Mononuclear cell (primary cell): ENCODE data around the gene PGC. TPM values are rescaled to one million over a fixed set of nuclear protein-coding genes. Genes with fewer than 3 reads are reported as not detected.

Experiments used
- H3K27me3 ChIP-seq: 2 replicates; pipeline ENCODE4 v1.6.0; 2011; ENCODE audit warnings: low read length, control low read depth; ENCODE audit not compliant: insufficient read depth
- H3K4me1 ChIP-seq: 2 replicates; pipeline ENCODE4 v1.5.1; 2011; ENCODE audit warnings: mild to moderate bottlenecking, low read length, control low read depth; ENCODE audit not compliant: insufficient read depth
- H3K4me3 ChIP-seq: 2 replicates; pipeline ENCODE4 v1.5.1; 2011; ENCODE audit warnings: mild to moderate bottlenecking, low read length, moderate library complexity
- H3K9me3 ChIP-seq: 2 replicates; pipeline ENCODE4 v1.5.1; 2011; ENCODE audit warnings: low read depth, mild to moderate bottlenecking, control low read depth, low read length
- total RNA-seq: library from RNA; depleted of rRNA; stranded (reverse); fragments of >200 nt; gene quantifications from one replicate; pipeline ENCODE4 v1.2.3, GENCODE V29; 2012

The PGC gene
- 0.10 TPM for total RNA-seq

GRCh38 chr6:41747256-41748101 lies at the start of gene PGC:
Gene PGC (minus strand): TSS chr6:41747397. CDS start chr6:41747334, 63 bp downstream.
- Histone ChIP-seq H3K4me3 (no peak within 1 kb of the TSS), H3K9me3 (no peaks in the 10 kb centered on the region), H3K4me1 (no peaks in the 10 kb centered on the region), H3K27me3 (no peaks in the 10 kb centered on the region)

- Histone ChIP-seq H3K4me3 (no peak overlapping the region), H3K9me3 (no peaks in the 10 kb centered on the region), H3K27me3 (no peaks in the 10 kb centered on the region), H3K4me1 (no peaks in the 10 kb centered on the region)
Measured at GRCh38 chr6:41796474-41796873, 49.3 kb upstream of the PGC start.

GRCh38 chr6:41791984-41792383 lies 44.8 kb upstream of the PGC start:
- Histone ChIP-seq H3K27me3 (no peaks in the 10 kb centered on the region), H3K9me3 (no peaks in the 10 kb centered on the region), H3K4me3 (no peak overlapping the region), H3K4me1 (peaks cover 11% of the 10 kb centered on the region)

- Histone ChIP-seq H3K4me1 (peaks cover 12% of the 10 kb centered on the region), H3K9me3 (no peaks in the 10 kb centered on the region), H3K4me3 (no peak overlapping the region), H3K27me3 (no peaks in the 10 kb centered on the region)
Measured at GRCh38 chr6:41791305-41791704, 44.1 kb upstream of the PGC start.

- Histone ChIP-seq H3K9me3 (no peaks in the 10 kb centered on the region), H3K4me1 (peaks cover 25% of the 10 kb centered on the region), H3K4me3 (no peak overlapping the region), H3K27me3 (no peaks in the 10 kb centered on the region)
Measured at GRCh38 chr6:41790045-41790444, 42.8 kb upstream of the PGC start.

GRCh38 chr6:41789390-41789724 lies 42.2 kb upstream of the PGC start:
- no peaks in the 10 kb centered on the region for H3K27me3 ChIP-seq
- H3K9me3 ChIP-seq, result no peaks in the 10 kb centered on the region
- H3K4me3 ChIP-seq, result no peak overlapping the region
- H3K4me1 ChIP-seq, result peaks cover 32% of the 10 kb centered on the region

- no peaks in the 10 kb centered on the region for H3K9me3 ChIP-seq
- H3K4me3 ChIP-seq, result peak within 1 kb of the TSS; percentile 85
- no peaks in the 10 kb centered on the region for H3K27me3 ChIP-seq
- peaks cover 39% of the 10 kb centered on the region for H3K4me1 ChIP-seq
Measured at GRCh38 chr6:41787219-41787917, 40.2 kb upstream of the PGC start, which contains the start of gene TOMM6. Gene TOMM6 (plus strand): TSS chr6:41787694. CDS start chr6:41787698, 4 bp downstream.

GRCh38 chr6:41786451-41787218 lies 39.4 kb upstream of the PGC start:
- H3K27me3 ChIP-seq, result no peaks in the 10 kb centered on the region
- no peaks in the 10 kb centered on the region for H3K9me3 ChIP-seq
- H3K4me1 ChIP-seq, result peaks cover 39% of the 10 kb centered on the region
- H3K4me3 ChIP-seq, result peak overlapping the region; percentile 85

- H3K4me3 ChIP-seq, result peak overlapping the region; percentile 85
- H3K4me1 ChIP-seq, result peaks cover 47% of the 10 kb centered on the region
- H3K9me3 ChIP-seq, result no peaks in the 10 kb centered on the region
- no peaks in the 10 kb centered on the region for H3K27me3 ChIP-seq
Measured at GRCh38 chr6:41785689-41786450, 38.7 kb upstream of the PGC start.

- no peaks in the 10 kb centered on the region for H3K27me3 ChIP-seq
- no peaks in the 10 kb centered on the region for H3K9me3 ChIP-seq
- peaks cover 49% of the 10 kb centered on the region for H3K4me1 ChIP-seq
- no peak overlapping the region for H3K4me3 ChIP-seq
Measured at GRCh38 chr6:41785254-41785653, 38.1 kb upstream of the PGC start.

GRCh38 chr6:41784581-41785171 lies 37.5 kb upstream of the PGC start:
- Histone ChIP-seq H3K9me3 (no peaks in the 10 kb centered on the region), H3K27me3 (no peaks in the 10 kb centered on the region), H3K4me3 (no peak overlapping the region), H3K4me1 (peaks cover 49% of the 10 kb centered on the region)

GRCh38 chr6:41783106-41783780 lies 36.0 kb upstream of the PGC start:
- H3K27me3 ChIP-seq, result no peaks in the 10 kb centered on the region
- peaks cover 50% of the 10 kb centered on the region for H3K4me1 ChIP-seq
- H3K4me3 ChIP-seq, result no peak overlapping the region
- H3K9me3 ChIP-seq, result no peaks in the 10 kb centered on the region

GRCh38 chr6:41781366-41781730 lies 34.2 kb upstream of the PGC start:
- Histone ChIP-seq H3K9me3 (no peaks in the 10 kb centered on the region), H3K27me3 (no peaks in the 10 kb centered on the region), H3K4me1 (peaks cover 69% of the 10 kb centered on the region), H3K4me3 (no peak overlapping the region)
